ENCODE measurements around the gene SMIM29. TPM values are rescaled to one million over a fixed set of nuclear protein-coding genes. Genes with fewer than 3 reads are reported as not detected.

Gene SMIM29
- total and polyA plus RNA-seq, 2 donors (not counting 3 experiments of a cell fraction or from before 2014, with no cell fraction given): 37.6 to 75.2 TPM

GRCh38 chr6:34238585-34239499 is 10.0 kb downstream of the SMIM29 start:
- no peak overlapping the region for H2AFZ ChIP-seq (ENCODE audit: low read depth, low read length)
- intact Hi-C loops (cut with micrococcal nuclease): loop anchor here (5.0 kb wide), 1 partner anchor 457 kb away; no protein-coding TSS in a partner anchor
- CTCF ChIA-PET: no interaction called here
- H3K36me3 ChIP-seq (ENCODE audit: control insufficient read depth in 2 of 2, extremely low read depth in 1 of 2, insufficient read depth in 2 of 2, low read length in 2 of 2): peaks cover 9 to 12% of the 10 kb centered on the region in 2 experiments
- H3K4me2 ChIP-seq (ENCODE audit: insufficient read depth, low read length): peak overlapping the region; percentile 94
- FAIRE-seq (peak; percentile 66), DNase-seq (ENCODE audit: low read depth, low spot score) (no peak)
- H4K20me1 ChIP-seq (replicated peaks; ENCODE audit: control insufficient read depth, extremely low read depth, insufficient read depth, low read length): no peaks in the 10 kb centered on the region
- TF ChIP-seq FOS (IDR thresholded peaks at IDR 0.05; ENCODE audit: borderline replicate concordance, insufficient read depth, low read length) (peak; percentile 44), MYC (IDR thresholded peaks at IDR 0.05; ENCODE audit: low read depth, low read length) (no peak)
- dilution Hi-C loops (cut with MboI; ENCODE audit: extremely low pct_ligation_motif_present, low sequenced_read_pairs): no loop called here
- POLR2A ChIA-PET: no interaction called here
- H3K9ac ChIP-seq (replicated peaks; ENCODE audit: extremely low read depth, insufficient read depth, low read length): peak overlapping the region; percentile 82
- H3K4me3 ChIP-seq (replicated peaks in 1 of 3; ENCODE audit: insufficient read depth in 1 of 3, low read depth in 1 of 3, low read length in 3 of 3): peak overlapping the region; percentile 94 to 98 (median 97)
- peaks cover 56% of the 10 kb centered on the region for H3K79me2 ChIP-seq (ENCODE audit: control insufficient read depth, insufficient read depth, low read length)
- no TSS peak for BruUV-seq (replicated peaks)
- peak overlapping the region; percentile 70 for H3K27ac ChIP-seq (ENCODE audit: insufficient read depth, low read depth, low read length)
- H3K9me1 ChIP-seq (replicated peaks; ENCODE audit: control insufficient read depth, extremely low read depth, insufficient read depth, low read length): no peaks in the 10 kb centered on the region
- H3K9me3 ChIP-seq (replicated peaks; ENCODE audit: control insufficient read depth, insufficient read depth, low read length): no peaks in the 10 kb centered on the region
- peaks cover 65% of the 10 kb centered on the region for H3K4me1 ChIP-seq (ENCODE audit: control insufficient read depth, extremely low read depth, insufficient read depth, low read length)
- no peaks in the 10 kb centered on the region for H3K27me3 ChIP-seq (ENCODE audit: control insufficient read depth in 2 of 2, insufficient read depth in 2 of 2, low read length in 2 of 2)

DNA sequence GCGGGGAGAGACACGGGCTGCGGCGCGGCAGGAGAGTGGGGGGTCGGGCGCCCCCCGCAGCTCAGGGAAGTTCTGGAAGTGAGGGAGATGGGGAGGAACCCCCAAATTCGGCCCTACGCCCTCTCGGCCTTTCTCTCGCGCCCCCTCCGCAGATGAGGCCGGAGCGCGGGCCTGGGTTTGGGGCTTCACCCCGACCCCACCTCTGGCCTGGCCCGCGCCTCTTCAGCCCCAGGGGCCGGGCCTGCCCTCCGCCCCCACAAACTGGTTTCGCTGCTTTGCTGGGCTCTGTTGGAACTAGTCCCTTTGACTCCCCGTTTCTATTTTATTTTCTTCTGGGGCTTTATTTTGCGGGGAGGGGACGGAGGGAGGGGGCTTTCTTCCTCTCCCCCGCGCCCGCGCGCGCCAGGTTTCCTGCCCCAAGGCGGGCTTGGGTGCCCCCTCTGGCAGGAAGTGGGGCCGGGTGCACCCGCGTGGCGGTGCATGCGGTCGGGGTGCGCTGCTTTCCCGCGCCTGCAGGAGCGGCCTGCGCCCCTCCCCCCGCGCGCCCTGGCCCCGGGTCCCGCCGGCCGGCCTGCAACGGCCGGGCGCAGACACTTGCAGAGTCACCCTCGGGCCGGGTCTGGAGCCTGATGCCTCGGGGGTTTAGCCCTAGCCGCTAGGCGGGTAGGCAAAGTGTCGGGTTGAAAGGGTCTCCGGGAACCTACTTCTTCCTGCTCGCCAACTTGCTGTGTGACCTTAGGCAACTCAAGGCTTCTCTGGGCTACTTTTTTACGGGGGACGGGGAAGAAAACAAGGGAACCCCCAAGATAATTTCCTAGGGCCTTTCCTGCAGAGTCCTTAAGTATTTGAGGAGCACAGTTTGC is 10.9 kb downstream of the SMIM29 start:
- Histone ChIP-seq H3K9me1 (replicated peaks; ENCODE audit: control insufficient read depth, extremely low read depth, insufficient read depth, low read length) (no peaks in the 10 kb centered on the region), H3K36me3 (ENCODE audit: control insufficient read depth in 2 of 2, extremely low read depth in 1 of 2, insufficient read depth in 2 of 2, low read length in 2 of 2) (peaks cover 5 to 9% of the 10 kb centered on the region in 2 experiments), H3K9ac (replicated peaks; ENCODE audit: extremely low read depth, insufficient read depth, low read length) (peak overlapping the region; percentile 82), H3K9me3 (replicated peaks; ENCODE audit: control insufficient read depth, insufficient read depth, low read length) (no peaks in the 10 kb centered on the region), H2AFZ (ENCODE audit: low read depth, low read length) (no peak overlapping the region), H3K4me2 (ENCODE audit: insufficient read depth, low read length) (peak overlapping the region; percentile 94), H3K27ac (ENCODE audit: insufficient read depth, low read depth, low read length) (peak overlapping the region; percentile 70), H3K27me3 (ENCODE audit: control insufficient read depth in 2 of 2, insufficient read depth in 2 of 2, low read length in 2 of 2) (no peaks in the 10 kb centered on the region), H3K4me1 (ENCODE audit: control insufficient read depth, extremely low read depth, insufficient read depth, low read length) (peaks cover 56% of the 10 kb centered on the region), H4K20me1 (replicated peaks; ENCODE audit: control insufficient read depth, extremely low read depth, insufficient read depth, low read length) (no peaks in the 10 kb centered on the region), H3K4me3 (replicated peaks in 1 of 3; ENCODE audit: insufficient read depth in 1 of 3, low read depth in 1 of 3, low read length in 3 of 3) (peak overlapping the region; percentile 94 to 98 (median 97)), H3K79me2 (ENCODE audit: control insufficient read depth, insufficient read depth, low read length) (peaks cover 56% of the 10 kb centered on the region)
- FAIRE-seq (peak; percentile 35), DNase-seq (ENCODE audit: low read depth, low spot score) (no peak)
- BruUV-seq (replicated peaks): TSS peak; percentile 25
- intact Hi-C loops (cut with micrococcal nuclease) (loop anchor here (5.0 kb wide), 1 partner anchor 456 kb away; no protein-coding TSS in a partner anchor), dilution Hi-C loops (cut with MboI; ENCODE audit: extremely low pct_ligation_motif_present, low sequenced_read_pairs) (no loop called here)
- ChIA-PET POLR2A (interaction anchor here (1.7 to 2.0 kb wide), 2 partner anchors 10 to 14 kb away, joined by 13 to 35 read pairs; partner anchors contain the start of gene SMIM29), CTCF (interaction anchor here (1.2 to 2.0 kb wide), 4 partner anchors 14 to 185 kb away, joined by 3 to 23 read pairs (median 10); no protein-coding TSS in a partner anchor)
- TF ChIP-seq MAX (IDR thresholded peaks at IDR 0.05; ENCODE audit: insufficient read depth, insufficient read length) (peak; percentile 40), EZH2 (IDR thresholded peaks at IDR 0.05; ENCODE audit: borderline replicate concordance, low read depth, low read length, severe bottlenecking) (no peak), POLR2A (IDR thresholded peaks at IDR 0.05; ENCODE audit: low read depth, low read length) (peak; percentile 35), GATA2 (IDR thresholded peaks at IDR 0.05; ENCODE audit: insufficient read depth, insufficient read length, low read depth, low read length) (no peak), JUN (IDR thresholded peaks at IDR 0.05; ENCODE audit: borderline replicate concordance, insufficient read depth, insufficient read length, low read depth) (no peak), FOS (IDR thresholded peaks at IDR 0.05; ENCODE audit: borderline replicate concordance, insufficient read depth, low read length) (no peak), MYC (IDR thresholded peaks at IDR 0.05; ENCODE audit: low read depth, low read length) (peak; percentile 61), POLR2AphosphoS5 (IDR thresholded peaks at IDR 0.05; ENCODE audit: insufficient read depth, low read depth, low read length) (peak; percentile 44)
- TF ChIP-seq, protein P1, sequence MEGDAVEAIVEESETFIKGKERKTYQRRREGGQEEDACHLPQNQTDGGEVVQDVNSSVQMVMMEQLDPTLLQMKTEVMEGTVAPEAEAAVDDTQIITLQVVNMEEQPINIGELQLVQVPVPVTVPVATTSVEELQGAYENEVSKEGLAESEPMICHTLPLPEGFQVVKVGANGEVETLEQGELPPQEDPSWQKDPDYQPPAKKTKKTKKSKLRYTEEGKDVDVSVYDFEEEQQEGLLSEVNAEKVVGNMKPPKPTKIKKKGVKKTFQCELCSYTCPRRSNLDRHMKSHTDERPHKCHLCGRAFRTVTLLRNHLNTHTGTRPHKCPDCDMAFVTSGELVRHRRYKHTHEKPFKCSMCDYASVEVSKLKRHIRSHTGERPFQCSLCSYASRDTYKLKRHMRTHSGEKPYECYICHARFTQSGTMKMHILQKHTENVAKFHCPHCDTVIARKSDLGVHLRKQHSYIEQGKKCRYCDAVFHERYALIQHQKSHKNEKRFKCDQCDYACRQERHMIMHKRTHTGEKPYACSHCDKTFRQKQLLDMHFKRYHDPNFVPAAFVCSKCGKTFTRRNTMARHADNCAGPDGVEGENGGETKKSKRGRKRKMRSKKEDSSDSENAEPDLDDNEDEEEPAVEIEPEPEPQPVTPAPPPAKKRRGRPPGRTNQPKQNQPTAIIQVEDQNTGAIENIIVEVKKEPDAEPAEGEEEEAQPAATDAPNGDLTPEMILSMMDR (IDR thresholded peaks at IDR 0.05; ENCODE audit: extremely low read depth in 1 of 2, insufficient read depth in 1 of 2, low read depth in 1 of 2, low read length in 2 of 2): peak; percentile 19 to 36
